ENCODE measurements around the gene ISLR. TPM values are rescaled to one million over a fixed set of nuclear protein-coding genes. Genes with fewer than 3 reads are reported as not detected.

Gene ISLR, protein sequence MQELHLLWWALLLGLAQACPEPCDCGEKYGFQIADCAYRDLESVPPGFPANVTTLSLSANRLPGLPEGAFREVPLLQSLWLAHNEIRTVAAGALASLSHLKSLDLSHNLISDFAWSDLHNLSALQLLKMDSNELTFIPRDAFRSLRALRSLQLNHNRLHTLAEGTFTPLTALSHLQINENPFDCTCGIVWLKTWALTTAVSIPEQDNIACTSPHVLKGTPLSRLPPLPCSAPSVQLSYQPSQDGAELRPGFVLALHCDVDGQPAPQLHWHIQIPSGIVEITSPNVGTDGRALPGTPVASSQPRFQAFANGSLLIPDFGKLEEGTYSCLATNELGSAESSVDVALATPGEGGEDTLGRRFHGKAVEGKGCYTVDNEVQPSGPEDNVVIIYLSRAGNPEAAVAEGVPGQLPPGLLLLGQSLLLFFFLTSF
- 59.8 to 66.8 TPM (median 64.9 TPM) in 3 replicates for total RNA-seq

DNA sequence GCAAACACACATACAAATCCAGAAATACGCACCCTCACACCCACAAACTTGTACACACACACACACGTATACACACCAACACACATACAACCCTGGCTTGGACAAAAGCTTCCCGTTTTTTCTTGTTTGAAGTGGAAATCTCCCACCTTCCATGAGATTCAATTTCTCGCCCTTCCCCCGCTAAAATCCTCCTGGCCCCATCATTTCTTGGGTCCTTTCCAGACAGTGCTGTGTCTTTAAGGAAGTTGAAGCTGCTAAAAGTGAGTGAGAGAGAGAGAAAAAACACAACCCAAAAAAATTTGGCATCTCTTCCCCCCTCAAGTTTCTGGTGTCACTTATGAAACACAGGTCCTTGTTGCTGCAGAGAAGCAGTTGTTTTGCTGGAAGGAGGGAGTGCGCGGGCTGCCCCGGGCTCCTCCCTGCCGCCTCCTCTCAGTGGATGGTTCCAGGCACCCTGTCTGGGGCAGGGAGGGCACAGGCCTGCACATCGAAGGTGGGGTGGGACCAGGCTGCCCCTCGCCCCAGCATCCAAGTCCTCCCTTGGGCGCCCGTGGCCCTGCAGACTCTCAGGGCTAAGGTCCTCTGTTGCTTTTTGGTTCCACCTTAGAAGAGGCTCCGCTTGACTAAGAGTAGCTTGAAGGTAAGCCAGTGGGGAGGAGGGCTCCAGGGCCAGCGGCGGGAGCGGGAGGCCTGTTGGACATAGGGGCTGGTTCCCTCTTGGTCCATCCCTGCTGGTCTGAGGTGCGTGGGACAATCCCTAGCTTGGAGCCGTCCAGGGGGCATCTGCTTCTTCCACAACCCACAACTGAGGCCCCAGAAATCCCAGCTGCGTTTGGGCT is at the start of gene ISLR:
Gene ISLR, plus strand, starts transcription at position 331 of the 839 bp plus-strand sequence. CDS start 1,149 bp downstream, outside the sequence.
- DNase-seq (ENCODE audit: low spot score in 2 of 2, unreplicated experiment in 2 of 2), result no peak
- peak within 1 kb of the TSS; percentile 57 for H3K27ac Mint-ChIP-seq
- H3K4me3 Mint-ChIP-seq, result peak within 1 kb of the TSS; percentile 43

DNA sequence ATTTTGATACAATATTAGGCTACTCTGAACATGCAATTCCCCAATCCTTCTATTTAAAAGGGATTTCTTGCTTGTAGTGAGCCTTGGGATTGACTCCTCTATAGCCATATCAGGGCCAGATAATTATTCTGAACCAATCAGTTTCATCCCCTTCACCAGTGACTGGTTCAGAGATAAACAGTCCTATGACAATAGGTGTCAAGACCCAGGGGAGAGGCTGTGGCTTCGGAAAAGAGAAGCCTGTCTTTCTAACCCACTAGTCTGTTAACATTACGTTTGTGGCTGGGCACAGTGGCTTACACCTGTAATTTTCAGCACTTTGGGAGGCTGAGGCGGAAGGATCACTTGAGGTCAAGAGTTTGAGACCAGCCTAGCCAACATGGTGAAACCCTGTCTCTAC is 49.3 kb upstream of the ISLR start:
- Mint-ChIP-seq H3K27ac (no peak overlapping the region), H3K9me3 (no peaks in the 10 kb centered on the region), H3K27me3 (ENCODE audit: low read depth) (peaks cover 92% of the 10 kb centered on the region), H3K36me3 (no peaks in the 10 kb centered on the region), H3K4me1 (peaks cover 15% of the 10 kb centered on the region), H3K4me3 (no peak overlapping the region)
- DNase-seq (ENCODE audit: low spot score in 2 of 2, unreplicated experiment in 2 of 2), result no peak
- TF ChIP-seq, protein P1, sequence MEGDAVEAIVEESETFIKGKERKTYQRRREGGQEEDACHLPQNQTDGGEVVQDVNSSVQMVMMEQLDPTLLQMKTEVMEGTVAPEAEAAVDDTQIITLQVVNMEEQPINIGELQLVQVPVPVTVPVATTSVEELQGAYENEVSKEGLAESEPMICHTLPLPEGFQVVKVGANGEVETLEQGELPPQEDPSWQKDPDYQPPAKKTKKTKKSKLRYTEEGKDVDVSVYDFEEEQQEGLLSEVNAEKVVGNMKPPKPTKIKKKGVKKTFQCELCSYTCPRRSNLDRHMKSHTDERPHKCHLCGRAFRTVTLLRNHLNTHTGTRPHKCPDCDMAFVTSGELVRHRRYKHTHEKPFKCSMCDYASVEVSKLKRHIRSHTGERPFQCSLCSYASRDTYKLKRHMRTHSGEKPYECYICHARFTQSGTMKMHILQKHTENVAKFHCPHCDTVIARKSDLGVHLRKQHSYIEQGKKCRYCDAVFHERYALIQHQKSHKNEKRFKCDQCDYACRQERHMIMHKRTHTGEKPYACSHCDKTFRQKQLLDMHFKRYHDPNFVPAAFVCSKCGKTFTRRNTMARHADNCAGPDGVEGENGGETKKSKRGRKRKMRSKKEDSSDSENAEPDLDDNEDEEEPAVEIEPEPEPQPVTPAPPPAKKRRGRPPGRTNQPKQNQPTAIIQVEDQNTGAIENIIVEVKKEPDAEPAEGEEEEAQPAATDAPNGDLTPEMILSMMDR (IDR thresholded peaks at IDR 0.05; ENCODE audit: unreplicated experiment), result no peak

More for the DNA sequence above, at the start of gene ISLR:
- no peaks in the 10 kb centered on the region for H3K36me3 Mint-ChIP-seq
- TF ChIP-seq, protein P1 (IDR thresholded peaks at IDR 0.05; ENCODE audit: unreplicated experiment), result no peak
- peaks cover 13% of the 10 kb centered on the region for H3K27me3 Mint-ChIP-seq (ENCODE audit: low read depth)
- H3K4me1 Mint-ChIP-seq, result peaks cover 61% of the 10 kb centered on the region
- no peaks in the 10 kb centered on the region for H3K9me3 Mint-ChIP-seq

DNA sequence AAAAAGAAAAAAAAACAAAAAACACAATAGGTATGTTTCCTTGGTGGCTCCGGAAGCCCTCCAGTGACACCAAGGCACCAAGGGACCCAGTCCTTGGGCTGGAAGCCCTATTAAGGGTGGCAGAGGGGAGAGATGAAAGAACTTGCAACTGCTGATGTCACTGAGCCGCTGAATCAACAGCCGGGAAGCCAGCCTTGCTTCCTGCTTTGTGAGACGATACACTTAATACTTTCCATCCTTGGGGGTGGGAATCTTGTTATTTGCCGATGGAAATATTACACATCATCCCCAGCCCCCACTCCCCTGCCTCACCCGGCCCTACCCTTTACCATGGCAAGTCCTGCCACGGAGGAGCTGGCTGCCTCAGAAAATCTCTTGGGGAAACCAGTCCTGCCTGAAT is 48.8 kb upstream of the ISLR start:
- Mint-ChIP-seq H3K27me3 (ENCODE audit: low read depth) (peaks cover 95% of the 10 kb centered on the region), H3K36me3 (no peaks in the 10 kb centered on the region), H3K4me1 (peaks cover 20% of the 10 kb centered on the region), H3K9me3 (no peaks in the 10 kb centered on the region), H3K4me3 (no peak overlapping the region), H3K27ac (no peak overlapping the region)
- DNase-seq (ENCODE audit: low spot score in 2 of 2, unreplicated experiment in 2 of 2), result no peak
- TF ChIP-seq, protein P1 (IDR thresholded peaks at IDR 0.05; ENCODE audit: unreplicated experiment), result no peak

DNA sequence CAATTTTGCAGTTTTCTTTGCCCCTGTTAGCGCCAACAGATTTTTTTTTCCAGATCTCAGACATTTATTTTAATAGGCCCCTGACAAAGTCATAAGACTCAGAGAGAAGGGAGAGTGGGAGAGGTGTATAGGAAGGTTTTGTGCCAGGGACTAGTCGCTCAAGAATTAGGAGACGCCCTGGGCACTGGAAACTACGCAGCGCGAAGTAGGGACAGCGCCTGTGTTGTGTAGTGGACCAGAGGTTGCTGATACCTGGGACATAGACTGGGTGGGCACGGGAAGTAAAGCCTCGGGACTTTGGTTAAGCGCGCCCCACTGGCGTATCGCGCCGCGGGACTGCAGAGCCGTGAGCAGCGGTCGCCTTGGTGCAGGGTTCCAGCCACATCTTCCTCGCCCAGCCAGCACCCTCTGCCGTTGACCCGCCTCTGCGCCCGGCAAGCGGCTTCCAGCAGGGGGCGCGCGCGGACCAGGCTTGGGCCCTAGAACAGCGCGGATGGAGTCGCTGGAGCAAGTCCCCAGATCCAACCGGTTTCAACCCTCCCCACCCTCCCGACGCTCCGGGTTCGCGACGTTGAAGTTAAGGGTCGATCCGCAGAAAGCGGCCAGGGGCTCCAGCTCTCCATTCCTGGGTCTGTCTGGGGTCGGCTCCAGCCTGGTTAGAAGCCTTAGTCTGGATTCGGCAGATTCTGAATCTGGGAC is 46.1 kb upstream of the ISLR start:
- Mint-ChIP-seq H3K27me3 (ENCODE audit: low read depth) (peaks cover 98% of the 10 kb centered on the region), H3K4me3 (peak overlapping the region; percentile 64)

More for the DNA sequence above, 46.1 kb upstream of the ISLR start:
- TF ChIP-seq, protein P1 (IDR thresholded peaks at IDR 0.05; ENCODE audit: unreplicated experiment), result peak; percentile 98
- H3K27ac Mint-ChIP-seq, result no peak overlapping the region
- H3K4me1 Mint-ChIP-seq, result peaks cover 24% of the 10 kb centered on the region
- DNase-seq (ENCODE audit: low spot score in 2 of 2, unreplicated experiment in 2 of 2), result peak; percentile 87 to 97
- H3K9me3 Mint-ChIP-seq, result no peaks in the 10 kb centered on the region
- H3K36me3 Mint-ChIP-seq, result peaks cover 2% of the 10 kb centered on the region
